ENCODE data around the gene ADARB2. TPM values are rescaled to one million over a fixed set of nuclear protein-coding genes. Genes with fewer than 3 reads are reported as not detected.

The ADARB2 gene
- total RNA-seq, 2 donors from 2014 or later, result 8.0 to 12.2 TPM

DNA sequence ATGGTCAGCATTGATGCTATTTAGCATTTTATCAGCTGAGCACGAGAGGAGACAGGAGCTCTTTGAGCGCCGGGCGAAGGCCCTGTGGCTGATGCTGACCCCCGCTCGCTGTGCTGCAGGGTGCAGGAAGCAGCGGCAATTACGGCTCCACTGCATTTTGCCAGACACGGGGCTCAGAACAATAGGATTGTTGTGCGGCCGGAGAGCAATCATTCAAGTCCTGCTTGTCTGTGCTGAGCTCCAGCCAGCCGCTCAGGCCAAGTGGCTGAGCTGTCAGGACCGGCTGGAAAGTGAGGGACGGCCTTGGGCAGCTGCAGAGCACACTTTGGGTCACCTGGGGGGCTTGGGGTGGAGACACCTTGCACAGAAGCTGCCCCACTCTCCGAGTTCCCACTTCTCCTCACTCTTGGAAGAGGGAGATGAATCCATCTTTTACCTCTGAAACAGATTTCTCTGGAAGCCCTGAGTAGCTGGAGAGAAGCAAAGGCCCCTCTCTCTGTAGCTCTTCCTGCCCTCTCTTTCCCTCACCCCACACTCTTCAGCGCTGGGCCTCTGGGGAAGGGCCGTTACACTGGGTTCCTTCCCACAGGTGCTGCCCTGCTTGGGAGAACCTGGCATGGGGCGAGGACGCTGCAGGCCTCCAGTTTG lies 17.3 kb upstream of the ADARB2 start:
- H3K36me3 ChIP-seq (replicated peaks in 1 of 2; ENCODE audit: insufficient read depth in 1 of 2, low read depth in 2 of 2), result no peaks in the 10 kb centered on the region
- no peaks in the 10 kb centered on the region for H3K27me3 ChIP-seq
- no peaks in the 10 kb centered on the region for H3K9me3 ChIP-seq
- peak; percentile 45 for ATAC-seq
- DNase-seq, result peak in 1 of 4 donors; percentile 18
- H3K4me3 ChIP-seq, result no peak overlapping the region
- TF ChIP-seq POLR2A (IDR thresholded peaks at IDR 0.05), result no peak
- TF ChIP-seq, protein P1, sequence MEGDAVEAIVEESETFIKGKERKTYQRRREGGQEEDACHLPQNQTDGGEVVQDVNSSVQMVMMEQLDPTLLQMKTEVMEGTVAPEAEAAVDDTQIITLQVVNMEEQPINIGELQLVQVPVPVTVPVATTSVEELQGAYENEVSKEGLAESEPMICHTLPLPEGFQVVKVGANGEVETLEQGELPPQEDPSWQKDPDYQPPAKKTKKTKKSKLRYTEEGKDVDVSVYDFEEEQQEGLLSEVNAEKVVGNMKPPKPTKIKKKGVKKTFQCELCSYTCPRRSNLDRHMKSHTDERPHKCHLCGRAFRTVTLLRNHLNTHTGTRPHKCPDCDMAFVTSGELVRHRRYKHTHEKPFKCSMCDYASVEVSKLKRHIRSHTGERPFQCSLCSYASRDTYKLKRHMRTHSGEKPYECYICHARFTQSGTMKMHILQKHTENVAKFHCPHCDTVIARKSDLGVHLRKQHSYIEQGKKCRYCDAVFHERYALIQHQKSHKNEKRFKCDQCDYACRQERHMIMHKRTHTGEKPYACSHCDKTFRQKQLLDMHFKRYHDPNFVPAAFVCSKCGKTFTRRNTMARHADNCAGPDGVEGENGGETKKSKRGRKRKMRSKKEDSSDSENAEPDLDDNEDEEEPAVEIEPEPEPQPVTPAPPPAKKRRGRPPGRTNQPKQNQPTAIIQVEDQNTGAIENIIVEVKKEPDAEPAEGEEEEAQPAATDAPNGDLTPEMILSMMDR (IDR thresholded peaks at IDR 0.05), result no peak
- no peak overlapping the region for H3K27ac ChIP-seq
- peaks cover 5% of the 10 kb centered on the region for H3K4me1 ChIP-seq
- intact Hi-C loops (cut with DNase I), result no loop called here
- 25 to 28% methylated on average over 10 to 19 of the region's 19 CpGs for WGBS, 2 donors

DNA sequence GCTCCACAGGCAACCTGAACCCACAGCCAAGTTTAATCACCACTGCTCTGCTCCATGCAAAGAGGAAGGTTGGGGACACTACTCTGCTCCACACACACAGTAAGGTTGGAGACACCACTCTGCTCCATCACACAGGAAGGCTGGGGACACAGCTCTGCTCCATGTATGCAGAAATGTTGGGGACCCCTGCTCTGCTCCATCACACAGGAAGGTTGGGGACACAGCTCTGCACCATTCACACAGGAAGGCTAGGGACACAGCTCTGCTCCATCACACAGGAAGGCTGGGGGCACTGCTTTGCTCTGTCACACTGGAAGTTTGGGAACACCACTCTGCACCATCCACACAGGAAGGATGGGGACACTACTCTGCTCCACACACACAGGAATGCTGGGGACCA lies 14.8 kb upstream of the ADARB2 start:
- no peaks in the 10 kb centered on the region for H3K27me3 ChIP-seq
- TF ChIP-seq, protein P1 (IDR thresholded peaks at IDR 0.05), result no peak
- no peak for TF ChIP-seq POLR2A (IDR thresholded peaks at IDR 0.05)
- H3K36me3 ChIP-seq (replicated peaks in 1 of 2; ENCODE audit: insufficient read depth in 1 of 2, low read depth in 2 of 2), result no peaks in the 10 kb centered on the region
- intact Hi-C loops (cut with DNase I), result no loop called here
- DNase-seq (no peak), ATAC-seq (no peak)
- H3K27ac ChIP-seq, result no peak overlapping the region
- no peak overlapping the region for H3K4me3 ChIP-seq
- H3K9me3 ChIP-seq, result no peaks in the 10 kb centered on the region
- H3K4me1 ChIP-seq, result peaks cover 5% of the 10 kb centered on the region

DNA sequence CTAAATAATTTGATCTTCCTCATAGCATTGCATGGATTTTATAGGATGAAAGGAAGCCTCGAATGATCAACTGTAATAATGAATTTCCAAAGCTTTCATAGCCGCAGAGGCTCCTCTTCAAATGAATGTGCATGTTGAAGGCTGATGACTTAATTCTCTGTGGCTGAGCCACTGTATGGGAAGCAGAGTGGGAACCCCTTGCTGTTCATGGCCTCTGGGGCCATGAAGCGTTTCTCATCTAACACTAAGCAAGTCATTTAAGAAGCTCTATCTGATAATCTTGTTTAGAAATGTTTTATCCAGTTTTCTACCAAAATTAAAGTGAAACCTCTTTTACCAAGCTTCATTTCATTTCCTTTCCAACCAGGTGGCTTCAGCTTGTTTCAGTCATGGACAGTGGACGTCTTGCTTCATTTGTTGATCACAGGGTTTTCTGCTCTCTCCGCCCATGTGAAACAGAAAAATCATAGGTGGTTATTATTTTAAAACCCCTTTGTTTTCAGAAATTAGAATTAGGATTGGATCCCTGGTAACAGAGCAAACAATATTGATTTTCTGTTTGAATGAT lies 10.3 kb upstream of the ADARB2 start:
- H3K36me3 ChIP-seq (replicated peaks in 1 of 2; ENCODE audit: insufficient read depth in 1 of 2, low read depth in 2 of 2), result no peaks in the 10 kb centered on the region
- no peaks in the 10 kb centered on the region for H3K9me3 ChIP-seq
- H3K27ac ChIP-seq, result no peak overlapping the region
- H3K4me1 ChIP-seq, result no peaks in the 10 kb centered on the region
- TF ChIP-seq POLR2A (IDR thresholded peaks at IDR 0.05), result no peak
- TF ChIP-seq, protein P1 (IDR thresholded peaks at IDR 0.05), result no peak
- no peaks in the 10 kb centered on the region for H3K27me3 ChIP-seq
- no peak overlapping the region for H3K4me3 ChIP-seq
- DNase-seq (no peak), ATAC-seq (no peak)
- WGBS, 2 donors, result 61 to 66% methylated on average over 5 of the region's 5 CpGs
- intact Hi-C loops (cut with DNase I), result no loop called here

DNA sequence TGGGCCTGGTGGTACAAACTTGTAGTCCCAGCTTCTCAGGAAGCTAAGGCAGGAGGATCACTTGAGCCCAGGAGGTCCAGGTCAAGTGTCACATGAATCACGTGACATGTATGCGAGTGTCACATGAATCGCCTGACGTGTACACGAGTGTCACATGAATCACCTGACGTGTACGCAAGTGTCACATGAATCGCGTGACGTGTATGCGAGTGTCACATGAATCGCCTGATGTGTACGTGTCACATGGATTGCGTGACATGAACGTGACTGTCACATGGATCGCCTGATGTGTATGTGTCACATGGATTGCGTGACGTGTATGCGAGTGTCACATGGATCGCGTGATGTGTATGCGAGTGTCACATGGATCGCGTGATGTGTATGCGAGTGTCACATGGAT lies 9.5 kb upstream of the ADARB2 start:
- DNase-seq (no peak), ATAC-seq (no peak)
- H3K9me3 ChIP-seq, result no peaks in the 10 kb centered on the region
- intact Hi-C loops (cut with DNase I), result no loop called here
- no peak overlapping the region for H3K4me3 ChIP-seq
- H3K36me3 ChIP-seq (replicated peaks in 1 of 2; ENCODE audit: insufficient read depth in 1 of 2, low read depth in 2 of 2), result no peaks in the 10 kb centered on the region
- WGBS, 2 donors, result 83 to 90% methylated on average over 25 of the region's 25 CpGs
- H3K27ac ChIP-seq, result no peak overlapping the region
- no peaks in the 10 kb centered on the region for H3K27me3 ChIP-seq
- TF ChIP-seq, protein P1 (IDR thresholded peaks at IDR 0.05), result no peak
- no peak for TF ChIP-seq POLR2A (IDR thresholded peaks at IDR 0.05)
- H3K4me1 ChIP-seq, result no peaks in the 10 kb centered on the region
